Measurements from ENCODE around the gene RHEB. TPM values are rescaled to one million over a fixed set of nuclear protein-coding genes. Genes with fewer than 3 reads are reported as not detected.

The RHEB gene
- total and polyA plus RNA-seq, 2 donors (not counting 3 experiments of a cell fraction or from before 2014, with no cell fraction given): 59.4 to 108 TPM

GRCh38 chr7:151486074-151486473 is 33.6 kb downstream of the RHEB start:
- no peaks in the 10 kb centered on the region for H3K27me3 ChIP-seq (ENCODE audit: control insufficient read depth in 2 of 2, insufficient read depth in 2 of 2, low read length in 2 of 2)
- H3K9me1 ChIP-seq (replicated peaks; ENCODE audit: control insufficient read depth, extremely low read depth, insufficient read depth, low read length): no peaks in the 10 kb centered on the region
- ChIA-PET CTCF (interaction anchor here (1.1 to 1.8 kb wide), 6 partner anchors 10 to 268 kb away, joined by 3 to 6 read pairs (median 4); no protein-coding TSS in a partner anchor), POLR2A (no interaction called here)
- no peak for FAIRE-seq
- peaks cover 35% of the 10 kb centered on the region for H4K20me1 ChIP-seq (replicated peaks; ENCODE audit: control insufficient read depth, extremely low read depth, insufficient read depth, low read length)
- no peak overlapping the region for H2AFZ ChIP-seq (ENCODE audit: low read depth, low read length)
- peaks cover 9 to 22% of the 10 kb centered on the region in 2 experiments for H3K36me3 ChIP-seq (ENCODE audit: control insufficient read depth in 2 of 2, extremely low read depth in 1 of 2, insufficient read depth in 2 of 2, low read length in 2 of 2)
- no peak for DNase-seq (ENCODE audit: low read depth, low spot score)
- dilution Hi-C loops (cut with MboI; ENCODE audit: extremely low pct_ligation_motif_present, low sequenced_read_pairs): no loop called here
- no peak overlapping the region for H3K27ac ChIP-seq (ENCODE audit: insufficient read depth, low read depth, low read length)
- no TSS peak for BruUV-seq (replicated peaks)
- peaks cover 71% of the 10 kb centered on the region for H3K79me2 ChIP-seq (ENCODE audit: control insufficient read depth, insufficient read depth, low read length)
- peak overlapping the region; percentile 62 for H3K4me2 ChIP-seq (ENCODE audit: insufficient read depth, low read length)
- intact Hi-C loops (cut with micrococcal nuclease): no loop called here
- no peak for TF ChIP-seq JUN (IDR thresholded peaks at IDR 0.05; ENCODE audit: borderline replicate concordance, insufficient read depth, insufficient read length, low read depth)
- no peak for TF ChIP-seq CTCF (IDR thresholded peaks at IDR 0.05; ENCODE audit: extremely low read depth in 1 of 2, insufficient read depth in 1 of 2, low read depth in 1 of 2, low read length in 2 of 2)
- TF ChIP-seq MAX (IDR thresholded peaks at IDR 0.05; ENCODE audit: insufficient read depth, insufficient read length): no peak
- no peak for TF ChIP-seq GATA2 (IDR thresholded peaks at IDR 0.05; ENCODE audit: insufficient read depth, insufficient read length, low read depth, low read length)
- no peak for TF ChIP-seq EZH2 (IDR thresholded peaks at IDR 0.05; ENCODE audit: borderline replicate concordance, low read depth, low read length, severe bottlenecking)
- no peak for TF ChIP-seq POLR2A (IDR thresholded peaks at IDR 0.05; ENCODE audit: low read depth, low read length)
- TF ChIP-seq MYC (IDR thresholded peaks at IDR 0.05; ENCODE audit: low read depth, low read length): no peak
- TF ChIP-seq POLR2AphosphoS5 (IDR thresholded peaks at IDR 0.05; ENCODE audit: insufficient read depth, low read depth, low read length): no peak
- no peak for TF ChIP-seq FOS (IDR thresholded peaks at IDR 0.05; ENCODE audit: borderline replicate concordance, insufficient read depth, low read length)
- no peak overlapping the region for H3K9ac ChIP-seq (replicated peaks; ENCODE audit: extremely low read depth, insufficient read depth, low read length)
- H3K4me1 ChIP-seq (ENCODE audit: control insufficient read depth, extremely low read depth, insufficient read depth, low read length): peaks cover 21% of the 10 kb centered on the region
- no peak overlapping the region for H3K4me3 ChIP-seq (replicated peaks in 1 of 3; ENCODE audit: insufficient read depth in 1 of 3, low read depth in 1 of 3, low read length in 3 of 3)
- no peaks in the 10 kb centered on the region for H3K9me3 ChIP-seq (replicated peaks; ENCODE audit: control insufficient read depth, insufficient read depth, low read length)

Data from endothelial cell of umbilical vein (primary cell).